Measurements from ENCODE around the gene ASCL2. TPM values are rescaled to one million over a fixed set of nuclear protein-coding genes. Genes with fewer than 3 reads are reported as not detected.

ASCL2 gene
- total and polyA plus RNA-seq, 2 donors (not counting 3 experiments of a cell fraction or from before 2014, with no cell fraction given), result not detected

DNA sequence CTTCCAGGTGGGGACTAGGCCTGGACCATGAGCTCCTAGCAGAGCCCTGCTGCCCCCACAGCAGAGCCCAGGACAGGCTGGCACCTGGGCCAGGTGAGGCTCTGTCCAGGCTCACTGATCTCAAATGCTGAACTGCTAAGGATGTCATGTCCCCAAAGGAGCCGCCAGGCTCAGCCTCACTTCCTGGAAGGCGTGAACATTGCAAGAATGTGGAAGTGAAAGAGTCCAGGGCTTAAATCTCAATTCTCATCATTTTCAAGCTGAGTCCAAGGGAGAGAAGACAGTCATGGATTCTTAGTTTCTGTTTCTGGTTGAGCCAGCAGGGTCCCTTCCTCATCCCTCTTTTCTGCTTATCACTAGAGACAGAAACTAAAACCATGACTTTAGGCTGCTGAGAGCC is 5.0 kb downstream of the ASCL2 start:
- Histone ChIP-seq H3K27ac (ENCODE audit: insufficient read depth, low read depth, low read length) (no peak overlapping the region), H3K9me1 (replicated peaks; ENCODE audit: control insufficient read depth, extremely low read depth, insufficient read depth, low read length) (no peaks in the 10 kb centered on the region), H3K9ac (replicated peaks; ENCODE audit: extremely low read depth, insufficient read depth, low read length) (no peak overlapping the region), H3K9me3 (replicated peaks; ENCODE audit: control insufficient read depth, insufficient read depth, low read length) (no peaks in the 10 kb centered on the region), H3K4me2 (ENCODE audit: insufficient read depth, low read length) (no peak overlapping the region), H3K4me3 (replicated peaks in 1 of 3; ENCODE audit: insufficient read depth in 1 of 3, low read depth in 1 of 3, low read length in 3 of 3) (no peak overlapping the region), H3K27me3 (ENCODE audit: control insufficient read depth in 2 of 2, insufficient read depth in 2 of 2, low read length in 2 of 2) (peaks cover 17 to 22% of the 10 kb centered on the region in 2 experiments), H3K79me2 (ENCODE audit: control insufficient read depth, insufficient read depth, low read length) (no peaks in the 10 kb centered on the region), H3K36me3 (ENCODE audit: control insufficient read depth in 2 of 2, extremely low read depth in 1 of 2, insufficient read depth in 2 of 2, low read length in 2 of 2) (no peaks in the 10 kb centered on the region), H3K4me1 (ENCODE audit: control insufficient read depth, extremely low read depth, insufficient read depth, low read length) (no peaks in the 10 kb centered on the region), H4K20me1 (replicated peaks; ENCODE audit: control insufficient read depth, extremely low read depth, insufficient read depth, low read length) (no peaks in the 10 kb centered on the region), H2AFZ (ENCODE audit: low read depth, low read length) (no peak overlapping the region)
- intact Hi-C loops (cut with micrococcal nuclease) (no loop called here), dilution Hi-C loops (cut with MboI; ENCODE audit: extremely low pct_ligation_motif_present, low sequenced_read_pairs) (no loop called here)
- POLR2A ChIA-PET, result no interaction called here
- no TSS peak for BruUV-seq (replicated peaks)
- DNase-seq (ENCODE audit: low read depth, low spot score) (no peak), FAIRE-seq (no peak)
- TF ChIP-seq POLR2A (IDR thresholded peaks at IDR 0.05; ENCODE audit: low read depth, low read length) (no peak), MAX (IDR thresholded peaks at IDR 0.05; ENCODE audit: insufficient read depth, insufficient read length) (no peak), FOS (IDR thresholded peaks at IDR 0.05; ENCODE audit: borderline replicate concordance, insufficient read depth, low read length) (no peak), GATA2 (IDR thresholded peaks at IDR 0.05; ENCODE audit: insufficient read depth, insufficient read length, low read depth, low read length) (no peak), POLR2AphosphoS5 (IDR thresholded peaks at IDR 0.05; ENCODE audit: insufficient read depth, low read depth, low read length) (no peak), MYC (IDR thresholded peaks at IDR 0.05; ENCODE audit: low read depth, low read length) (no peak), EZH2 (IDR thresholded peaks at IDR 0.05; ENCODE audit: borderline replicate concordance, low read depth, low read length, severe bottlenecking) (no peak), JUN (IDR thresholded peaks at IDR 0.05; ENCODE audit: borderline replicate concordance, insufficient read depth, insufficient read length, low read depth) (no peak)
- TF ChIP-seq, protein P1, sequence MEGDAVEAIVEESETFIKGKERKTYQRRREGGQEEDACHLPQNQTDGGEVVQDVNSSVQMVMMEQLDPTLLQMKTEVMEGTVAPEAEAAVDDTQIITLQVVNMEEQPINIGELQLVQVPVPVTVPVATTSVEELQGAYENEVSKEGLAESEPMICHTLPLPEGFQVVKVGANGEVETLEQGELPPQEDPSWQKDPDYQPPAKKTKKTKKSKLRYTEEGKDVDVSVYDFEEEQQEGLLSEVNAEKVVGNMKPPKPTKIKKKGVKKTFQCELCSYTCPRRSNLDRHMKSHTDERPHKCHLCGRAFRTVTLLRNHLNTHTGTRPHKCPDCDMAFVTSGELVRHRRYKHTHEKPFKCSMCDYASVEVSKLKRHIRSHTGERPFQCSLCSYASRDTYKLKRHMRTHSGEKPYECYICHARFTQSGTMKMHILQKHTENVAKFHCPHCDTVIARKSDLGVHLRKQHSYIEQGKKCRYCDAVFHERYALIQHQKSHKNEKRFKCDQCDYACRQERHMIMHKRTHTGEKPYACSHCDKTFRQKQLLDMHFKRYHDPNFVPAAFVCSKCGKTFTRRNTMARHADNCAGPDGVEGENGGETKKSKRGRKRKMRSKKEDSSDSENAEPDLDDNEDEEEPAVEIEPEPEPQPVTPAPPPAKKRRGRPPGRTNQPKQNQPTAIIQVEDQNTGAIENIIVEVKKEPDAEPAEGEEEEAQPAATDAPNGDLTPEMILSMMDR (IDR thresholded peaks at IDR 0.05; ENCODE audit: extremely low read depth in 1 of 2, insufficient read depth in 1 of 2, low read depth in 1 of 2, low read length in 2 of 2), result no peak
- CTCF ChIA-PET, result no interaction called here

All from endothelial cell of umbilical vein (primary cell).